DOHH2 (cell line): ENCODE results near the gene SP140.
"Not testable (repeated sequence)": the region's sequence is repeated elsewhere in the genome, so short reads cannot be mapped to it uniquely, and the experiment has no call there.

Experiments
- H3F3A ChIP-seq: fragments of 200-600 bp; sonication (generic), shearing (Covaris generic); 2 replicates; pipeline ENCODE4 v1.6.0; 2016; ENCODE audit warnings: antibody characterized with exemption, mild to moderate bottlenecking; ENCODE audit not compliant: control insufficient read depth, insufficient read depth
- H3K27ac ChIP-seq: fragments of 200-600 bp; sonication (generic); 2 replicates; pipeline ENCODE4 v1.5.1; 2014; ENCODE audit warnings: low read depth, mild to moderate bottlenecking, low read length, moderate library complexity
- H3K27me3 ChIP-seq: fragments of 200-600 bp; sonication (generic); 2 replicates; pipeline ENCODE4 v1.6.1; 2014; ENCODE audit warnings: mild to moderate bottlenecking, low read length, mixed read lengths; ENCODE audit not compliant: control insufficient read depth
- H3K36me3 ChIP-seq: fragments of 200-600 bp; sonication (generic); 2 replicates; pipeline ENCODE4 v1.6.1; 2014; ENCODE audit warnings: mild to moderate bottlenecking, low read length, moderate library complexity, mixed read lengths; ENCODE audit not compliant: control insufficient read depth
- H3K4me1 ChIP-seq: fragments of 200-600 bp; sonication (generic); 2 replicates; pipeline ENCODE4 v1.6.1; 2014; ENCODE audit warnings: mild to moderate bottlenecking, low read length, mixed read lengths; ENCODE audit not compliant: control insufficient read depth
- H3K4me2 ChIP-seq: fragments of 200-600 bp; sonication (generic); 2 replicates; pipeline ENCODE4 v1.6.0; 2014; ENCODE audit warnings: mild to moderate bottlenecking, low read length, moderate library complexity
- H3K4me3 ChIP-seq: fragments of 200-600 bp; sonication (generic); 2 replicates; pipeline ENCODE4 v1.5.1; 2014; ENCODE audit warnings: mild to moderate bottlenecking, low read length, mixed read lengths
- H3K79me2 ChIP-seq: fragments of 200-600 bp; sonication (generic); 2 replicates; pipeline ENCODE4 v1.6.1; 2014; ENCODE audit warnings: mild to moderate bottlenecking, low read length, mixed read lengths; ENCODE audit not compliant: control insufficient read depth
- H3K9me2 ChIP-seq: fragments of 200-600 bp; sonication (generic); replicated peaks from 2 replicates; pipeline ENCODE4 v1.6.1; 2014; ENCODE audit warnings: mild to moderate bottlenecking, low read length, mixed read lengths; ENCODE audit not compliant: control insufficient read depth
- H3K9me3 ChIP-seq: fragments of 200-600 bp; sonication (generic); 2 replicates; pipeline ENCODE4 v1.6.1; 2014; ENCODE audit warnings: antibody characterized with exemption, low read length, mixed read lengths; ENCODE audit not compliant: control insufficient read depth, insufficient read depth
- H4K20me1 ChIP-seq: fragments of 200-600 bp; sonication (generic); 2 replicates; pipeline ENCODE4 v1.6.0; 2014; ENCODE audit warnings: low read depth, mild to moderate bottlenecking, antibody characterized with exemption, low read length, moderate library complexity; ENCODE audit not compliant: control insufficient read depth, insufficient read depth
- CTCF ChIP-seq: fragments of 200-600 bp; sonication (generic); IDR thresholded peaks from one replicate; pipeline ENCODE4 v1.5.1; 2014; ENCODE audit warnings: antibody characterized with exemption, mild to moderate bottlenecking, low read depth, low read length; ENCODE audit not compliant: poor library complexity, severe bottlenecking
- EZH2phosphoT487 ChIP-seq: fragments of 200-600 bp; sonication (generic); IDR thresholded peaks from 2 replicates; pipeline ENCODE4 v1.6.1; 2017; ENCODE audit warnings: borderline replicate concordance, mild to moderate bottlenecking, antibody characterized with exemption, low read length, moderate library complexity, mixed read lengths

SP140 gene

GRCh38 chr2:230256733-230257332 is 31.3 kb downstream of the SP140 start:
- no peaks in the 10 kb centered on the region; the same call in 1 of the 2 replicates for H3K4me1 ChIP-seq
- no peaks in the 10 kb centered on the region for H3K9me3 ChIP-seq
- no peaks in the 10 kb centered on the region for H3F3A ChIP-seq
- H3K9me2 ChIP-seq = no peaks in the 10 kb centered on the region
- H3K27ac ChIP-seq = no peak overlapping the region
- no peaks in the 10 kb centered on the region for H3K27me3 ChIP-seq
- no peak overlapping the region for H3K4me3 ChIP-seq
- no peak overlapping the region for H3K4me2 ChIP-seq
- H3K36me3 ChIP-seq = no peaks in the 10 kb centered on the region
- no peaks in the 10 kb centered on the region for H4K20me1 ChIP-seq
- no peak for TF ChIP-seq EZH2phosphoT487
- no peak for TF ChIP-seq CTCF
- H3K79me2 ChIP-seq = no peaks in the 10 kb centered on the region

- no peaks in the 10 kb centered on the region for H3K36me3 ChIP-seq
- H3K9me2 ChIP-seq = no peaks in the 10 kb centered on the region
- H3K27me3 ChIP-seq = no peaks in the 10 kb centered on the region
- H3F3A ChIP-seq = no peaks in the 10 kb centered on the region
- no peak overlapping the region for H3K4me2 ChIP-seq
- H3K4me3 ChIP-seq = no peak overlapping the region
- H3K4me1 ChIP-seq = no peaks in the 10 kb centered on the region; the same call in 1 of the 2 replicates
- H3K27ac ChIP-seq = no peak overlapping the region
- TF ChIP-seq CTCF (no peak), EZH2phosphoT487 (no peak)
- H3K9me3 ChIP-seq = no peaks in the 10 kb centered on the region
- H3K79me2 ChIP-seq = no peaks in the 10 kb centered on the region
- H4K20me1 ChIP-seq = no peaks in the 10 kb centered on the region
Measured at GRCh38 chr2:230258483-230258882, 32.9 kb downstream of the SP140 start.

GRCh38 chr2:230262246-230262645 is 36.7 kb downstream of the SP140 start:
- Histone ChIP-seq H3K4me1 (no peaks in the 10 kb centered on the region; the same call in 1 of the 2 replicates), H3K27me3 (no peaks in the 10 kb centered on the region), H3K9me2 (no peaks in the 10 kb centered on the region), H3K9me3 (no peaks in the 10 kb centered on the region), H3F3A (no peaks in the 10 kb centered on the region), H4K20me1 (no peaks in the 10 kb centered on the region), H3K4me2 (no peak overlapping the region), H3K79me2 (no peaks in the 10 kb centered on the region), H3K36me3 (no peaks in the 10 kb centered on the region), H3K27ac (no peak overlapping the region), H3K4me3 (no peak overlapping the region)
- TF ChIP-seq EZH2phosphoT487 = no peak
- TF ChIP-seq CTCF = no peak

GRCh38 chr2:230264945-230265344 is 39.4 kb downstream of the SP140 start:
- not testable (repeated sequence) for H3K9me3 ChIP-seq, H3K79me2 ChIP-seq, H3K4me3 ChIP-seq, H3K36me3 ChIP-seq, H3K4me1 ChIP-seq, H4K20me1 ChIP-seq, H3K27me3 ChIP-seq, H3K4me2 ChIP-seq, H3K9me2 ChIP-seq, H3F3A ChIP-seq, H3K27ac ChIP-seq
